ENCODE data around the gene GPR75.

Gene GPR75

DNA sequence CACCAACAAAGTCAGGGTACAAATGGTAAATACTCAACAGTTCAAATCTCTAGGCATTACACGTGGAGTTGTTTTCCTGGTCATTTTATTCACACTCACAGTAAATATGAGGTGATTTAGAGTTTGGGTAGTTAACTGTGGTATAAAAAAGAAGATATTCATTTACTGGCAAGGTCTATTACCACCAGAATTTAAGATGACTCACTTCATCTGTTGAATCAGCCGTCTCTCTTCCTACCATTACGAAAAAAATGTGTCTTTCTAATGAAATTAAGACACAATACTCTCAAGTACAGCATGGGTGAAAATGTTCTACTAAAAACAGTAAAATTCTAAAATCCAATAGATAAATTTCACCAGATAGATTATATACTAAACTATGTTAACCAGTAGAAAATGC lies 21.0 kb upstream of the GPR75 start:
- no peak overlapping the region for H3K27ac ChIP-seq (replicated peaks)
- TF ChIP-seq GABPA (IDR thresholded peaks at IDR 0.05; ENCODE audit: low read depth) (no peak), POLR2AphosphoS5 (IDR thresholded peaks at IDR 0.05; ENCODE audit: low read depth) (no peak)
- TF ChIP-seq, protein P1, sequence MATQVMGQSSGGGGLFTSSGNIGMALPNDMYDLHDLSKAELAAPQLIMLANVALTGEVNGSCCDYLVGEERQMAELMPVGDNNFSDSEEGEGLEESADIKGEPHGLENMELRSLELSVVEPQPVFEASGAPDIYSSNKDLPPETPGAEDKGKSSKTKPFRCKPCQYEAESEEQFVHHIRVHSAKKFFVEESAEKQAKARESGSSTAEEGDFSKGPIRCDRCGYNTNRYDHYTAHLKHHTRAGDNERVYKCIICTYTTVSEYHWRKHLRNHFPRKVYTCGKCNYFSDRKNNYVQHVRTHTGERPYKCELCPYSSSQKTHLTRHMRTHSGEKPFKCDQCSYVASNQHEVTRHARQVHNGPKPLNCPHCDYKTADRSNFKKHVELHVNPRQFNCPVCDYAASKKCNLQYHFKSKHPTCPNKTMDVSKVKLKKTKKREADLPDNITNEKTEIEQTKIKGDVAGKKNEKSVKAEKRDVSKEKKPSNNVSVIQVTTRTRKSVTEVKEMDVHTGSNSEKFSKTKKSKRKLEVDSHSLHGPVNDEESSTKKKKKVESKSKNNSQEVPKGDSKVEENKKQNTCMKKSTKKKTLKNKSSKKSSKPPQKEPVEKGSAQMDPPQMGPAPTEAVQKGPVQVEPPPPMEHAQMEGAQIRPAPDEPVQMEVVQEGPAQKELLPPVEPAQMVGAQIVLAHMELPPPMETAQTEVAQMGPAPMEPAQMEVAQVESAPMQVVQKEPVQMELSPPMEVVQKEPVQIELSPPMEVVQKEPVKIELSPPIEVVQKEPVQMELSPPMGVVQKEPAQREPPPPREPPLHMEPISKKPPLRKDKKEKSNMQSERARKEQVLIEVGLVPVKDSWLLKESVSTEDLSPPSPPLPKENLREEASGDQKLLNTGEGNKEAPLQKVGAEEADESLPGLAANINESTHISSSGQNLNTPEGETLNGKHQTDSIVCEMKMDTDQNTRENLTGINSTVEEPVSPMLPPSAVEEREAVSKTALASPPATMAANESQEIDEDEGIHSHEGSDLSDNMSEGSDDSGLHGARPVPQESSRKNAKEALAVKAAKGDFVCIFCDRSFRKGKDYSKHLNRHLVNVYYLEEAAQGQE (IDR thresholded peaks at IDR 0.05; ENCODE audit: insufficient replicate concordance, low read depth): no peak
- DNase-seq (ENCODE audit: low read depth in 1 of 2, low spot score in 1 of 2): no peak
- H3K4me3 ChIP-seq (replicated peaks; ENCODE audit: insufficient read depth, low read length): no peak overlapping the region
- H3K27me3 ChIP-seq (ENCODE audit: insufficient read depth, poor library complexity, severe bottlenecking): no peaks in the 10 kb centered on the region

DNA sequence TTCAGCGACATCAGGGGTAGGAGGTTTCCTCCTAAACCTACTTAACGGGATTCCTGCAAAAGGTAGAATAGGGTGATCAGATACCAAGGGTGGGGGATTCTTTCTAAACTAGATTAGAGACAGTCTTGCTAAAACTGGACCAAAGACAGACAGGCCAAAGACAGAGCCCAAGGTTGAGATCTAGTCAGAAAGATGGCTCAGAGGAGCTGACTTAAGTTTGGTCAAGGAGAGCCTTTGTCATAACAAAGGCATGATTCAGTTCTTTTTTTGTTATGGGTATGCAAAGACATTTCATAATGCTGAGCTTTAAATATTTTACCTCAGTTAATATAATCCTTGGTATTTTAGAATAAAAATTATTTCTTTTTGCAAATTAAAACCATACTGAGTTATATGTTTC lies 17.8 kb upstream of the GPR75 start:
- TF ChIP-seq, protein P2, sequence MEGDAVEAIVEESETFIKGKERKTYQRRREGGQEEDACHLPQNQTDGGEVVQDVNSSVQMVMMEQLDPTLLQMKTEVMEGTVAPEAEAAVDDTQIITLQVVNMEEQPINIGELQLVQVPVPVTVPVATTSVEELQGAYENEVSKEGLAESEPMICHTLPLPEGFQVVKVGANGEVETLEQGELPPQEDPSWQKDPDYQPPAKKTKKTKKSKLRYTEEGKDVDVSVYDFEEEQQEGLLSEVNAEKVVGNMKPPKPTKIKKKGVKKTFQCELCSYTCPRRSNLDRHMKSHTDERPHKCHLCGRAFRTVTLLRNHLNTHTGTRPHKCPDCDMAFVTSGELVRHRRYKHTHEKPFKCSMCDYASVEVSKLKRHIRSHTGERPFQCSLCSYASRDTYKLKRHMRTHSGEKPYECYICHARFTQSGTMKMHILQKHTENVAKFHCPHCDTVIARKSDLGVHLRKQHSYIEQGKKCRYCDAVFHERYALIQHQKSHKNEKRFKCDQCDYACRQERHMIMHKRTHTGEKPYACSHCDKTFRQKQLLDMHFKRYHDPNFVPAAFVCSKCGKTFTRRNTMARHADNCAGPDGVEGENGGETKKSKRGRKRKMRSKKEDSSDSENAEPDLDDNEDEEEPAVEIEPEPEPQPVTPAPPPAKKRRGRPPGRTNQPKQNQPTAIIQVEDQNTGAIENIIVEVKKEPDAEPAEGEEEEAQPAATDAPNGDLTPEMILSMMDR (IDR thresholded peaks at IDR 0.05; ENCODE audit: insufficient read depth, low read length): no peak
- TF ChIP-seq GABPA (IDR thresholded peaks at IDR 0.05; ENCODE audit: low read depth) (no peak), POLR2AphosphoS5 (IDR thresholded peaks at IDR 0.05; ENCODE audit: low read depth) (no peak), SPI1 (IDR thresholded peaks at IDR 0.05; ENCODE audit: borderline replicate concordance, low read depth) (no peak)
- TF ChIP-seq, protein P1 (IDR thresholded peaks at IDR 0.05; ENCODE audit: insufficient replicate concordance, low read depth): no peak
- no peak for DNase-seq (ENCODE audit: low read depth in 1 of 2, low spot score in 1 of 2)
- Histone ChIP-seq H3K4me3 (replicated peaks; ENCODE audit: insufficient read depth, low read length) (no peak overlapping the region), H3K27ac (replicated peaks) (no peak overlapping the region), H3K27me3 (ENCODE audit: insufficient read depth, poor library complexity, severe bottlenecking) (no peaks in the 10 kb centered on the region)

DNA sequence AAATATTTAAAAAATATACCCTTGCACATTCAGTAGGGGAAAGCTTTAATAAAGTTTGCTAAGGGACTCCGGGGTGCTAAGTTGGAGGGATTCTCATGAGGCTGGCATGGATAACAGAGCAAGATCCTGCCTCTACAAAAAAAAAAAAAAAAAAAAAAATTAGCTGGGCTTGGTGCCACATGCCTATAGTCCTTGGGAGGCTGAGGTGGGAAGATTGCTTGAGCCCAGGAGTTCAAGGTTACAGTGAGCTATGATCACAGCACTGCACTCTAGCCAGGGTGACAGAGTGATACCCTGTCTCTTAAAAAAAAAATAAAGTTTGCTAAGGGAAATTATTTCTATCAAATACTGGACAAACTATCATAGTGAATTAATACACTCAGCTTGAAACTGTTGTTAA lies 17.3 kb upstream of the GPR75 start:
- TF ChIP-seq POLR2AphosphoS5 (IDR thresholded peaks at IDR 0.05; ENCODE audit: low read depth): no peak
- TF ChIP-seq, protein P1 (IDR thresholded peaks at IDR 0.05; ENCODE audit: insufficient replicate concordance, low read depth): no peak
- no peak for TF ChIP-seq GABPA (IDR thresholded peaks at IDR 0.05; ENCODE audit: low read depth)
- TF ChIP-seq SPI1 (IDR thresholded peaks at IDR 0.05; ENCODE audit: borderline replicate concordance, low read depth): no peak
- TF ChIP-seq, protein P2 (IDR thresholded peaks at IDR 0.05; ENCODE audit: insufficient read depth, low read length): no peak
- Histone ChIP-seq H3K27ac (replicated peaks) (no peak overlapping the region), H3K27me3 (ENCODE audit: insufficient read depth, poor library complexity, severe bottlenecking) (no peaks in the 10 kb centered on the region), H3K4me3 (replicated peaks; ENCODE audit: insufficient read depth, low read length) (no peak overlapping the region)
- no peak for DNase-seq (ENCODE audit: low read depth in 1 of 2, low spot score in 1 of 2)
